Adrenal gland (tissue), 5 donors: Measurements from ENCODE around the gene GPT2.

Experiments
- POLR2A ChIP-seq, 2 donors: fragments of 450-650 bp; IDR thresholded peaks; one replicate each; pipeline ENCODE4 v1.6.1; 2017; ENCODE audit warnings: antibody characterized with exemption in 2 of 2, mild to moderate bottlenecking in 2 of 2, moderate library complexity in 1 of 2
- TF ChIP-seq, protein P1 (sequence below), 6 experiments: fragments of 450-650 bp in 4 of 6; fragments of 200-600 bp in 2 of 6; sonication (generic) in 1 of 6; IDR thresholded peaks; 1 replicate in 5 of 6; 2 replicates in 1 of 6; pipeline versions ENCODE4 v1.5.1 to v1.8.0; 2016 to 2021; ENCODE audit warnings: antibody characterized with exemption in 6 of 6, mild to moderate bottlenecking in 2 of 6, moderate library complexity in 1 of 6
- donor health status: DM: no; HTN: no; CAD: no.

- TF ChIP-seq, protein P1, sequence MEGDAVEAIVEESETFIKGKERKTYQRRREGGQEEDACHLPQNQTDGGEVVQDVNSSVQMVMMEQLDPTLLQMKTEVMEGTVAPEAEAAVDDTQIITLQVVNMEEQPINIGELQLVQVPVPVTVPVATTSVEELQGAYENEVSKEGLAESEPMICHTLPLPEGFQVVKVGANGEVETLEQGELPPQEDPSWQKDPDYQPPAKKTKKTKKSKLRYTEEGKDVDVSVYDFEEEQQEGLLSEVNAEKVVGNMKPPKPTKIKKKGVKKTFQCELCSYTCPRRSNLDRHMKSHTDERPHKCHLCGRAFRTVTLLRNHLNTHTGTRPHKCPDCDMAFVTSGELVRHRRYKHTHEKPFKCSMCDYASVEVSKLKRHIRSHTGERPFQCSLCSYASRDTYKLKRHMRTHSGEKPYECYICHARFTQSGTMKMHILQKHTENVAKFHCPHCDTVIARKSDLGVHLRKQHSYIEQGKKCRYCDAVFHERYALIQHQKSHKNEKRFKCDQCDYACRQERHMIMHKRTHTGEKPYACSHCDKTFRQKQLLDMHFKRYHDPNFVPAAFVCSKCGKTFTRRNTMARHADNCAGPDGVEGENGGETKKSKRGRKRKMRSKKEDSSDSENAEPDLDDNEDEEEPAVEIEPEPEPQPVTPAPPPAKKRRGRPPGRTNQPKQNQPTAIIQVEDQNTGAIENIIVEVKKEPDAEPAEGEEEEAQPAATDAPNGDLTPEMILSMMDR (IDR thresholded peaks at IDR 0.05) = no peak
- no peak for TF ChIP-seq POLR2A (IDR thresholded peaks at IDR 0.05)
Observed at GRCh38 chr16:46914556-46915201, 30.5 kb downstream of the GPT2 start.
